ENCODE data around the gene OXGR1.
"Not testable (repeated sequence)": the region's sequence is repeated elsewhere in the genome, so short reads cannot be mapped to it uniquely, and the experiment has no call there.

Gene OXGR1

DNA sequence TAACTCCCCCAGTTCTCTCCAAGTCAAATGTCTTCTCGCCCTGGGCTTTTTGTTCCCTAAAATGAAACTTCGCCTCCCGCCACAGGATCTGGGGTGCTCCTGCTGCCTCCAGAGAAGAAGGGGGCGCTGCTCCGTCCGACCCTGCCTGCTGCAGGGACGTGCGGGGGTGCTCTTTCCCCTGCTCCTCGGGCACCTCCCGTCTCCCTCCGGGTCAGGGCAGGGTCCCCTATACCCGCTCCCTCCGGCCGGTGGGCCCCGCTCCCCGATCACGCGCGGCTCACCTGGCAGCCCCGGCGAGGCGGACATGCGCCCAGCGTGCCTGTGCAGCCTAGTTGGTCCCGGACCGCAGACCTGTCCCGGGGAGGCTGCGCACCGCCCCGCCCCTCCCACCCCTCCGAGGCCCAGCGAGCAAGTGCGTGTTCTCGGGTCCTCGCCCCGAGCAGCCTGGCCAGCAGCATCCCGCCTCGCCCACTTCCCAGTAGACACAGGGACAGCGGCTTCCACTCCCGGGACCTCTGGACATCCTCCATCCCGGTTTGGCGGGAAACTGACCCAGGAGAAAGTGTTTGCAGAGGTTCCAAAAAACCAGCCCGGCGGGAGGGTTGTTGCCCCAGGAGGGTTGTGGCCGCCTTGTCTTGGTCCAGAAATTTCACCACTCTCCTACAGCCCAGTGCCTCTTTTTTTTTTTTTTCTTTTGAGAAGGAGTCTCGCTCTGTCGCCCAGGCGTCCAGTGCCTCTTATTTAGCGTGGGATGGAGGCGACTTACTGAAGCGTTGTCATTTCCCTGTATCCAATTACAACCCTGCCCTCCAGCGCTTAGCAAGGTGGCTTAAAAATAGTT lies at the start of gene OXGR1:
OXGR1 (minus strand) TSS at position 460 of the 841 bp plus-strand sequence. CDS start 6,717 bp downstream, outside the sequence.
- peaks cover 9% of the 10 kb centered on the region for H3K27me3 ChIP-seq (ENCODE audit: low read depth)
- no peak within 1 kb of the TSS for H3K4me3 ChIP-seq
- H3K36me3 ChIP-seq (replicated peaks) = no peaks in the 10 kb centered on the region
- in situ Hi-C loops (cut with MboI; ENCODE audit: low sequenced_read_pairs) = no loop called here
- no peaks in the 10 kb centered on the region for H3K4me1 ChIP-seq
- DNase-seq (ENCODE audit: low spot score in 2 of 2) = no peak
- H3K9me3 ChIP-seq = no peaks in the 10 kb centered on the region

DNA sequence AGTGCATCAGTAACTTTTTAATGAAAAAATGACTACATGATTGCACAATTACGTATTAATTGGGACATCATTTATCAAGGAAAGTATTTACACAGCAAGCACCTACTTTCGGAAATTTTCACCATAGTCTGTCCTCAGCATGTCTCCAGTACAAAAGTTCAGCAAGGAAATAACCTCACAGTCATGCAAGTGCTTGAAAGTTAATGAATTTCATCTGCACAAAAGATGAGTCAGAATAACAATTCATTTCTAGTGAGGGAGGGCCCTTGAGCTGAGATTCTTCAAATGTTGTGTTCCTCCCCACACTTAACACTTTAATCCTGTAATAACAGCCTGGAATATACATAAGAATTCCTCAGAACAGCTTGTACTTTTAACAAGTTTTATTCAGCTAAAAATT lies 49.0 kb upstream of the OXGR1 start:
- Histone ChIP-seq H3K4me1 (peaks cover 12% of the 10 kb centered on the region), H3K9me3 (no peaks in the 10 kb centered on the region), H3K36me3 (replicated peaks) (no peaks in the 10 kb centered on the region), H3K27me3 (ENCODE audit: low read depth) (peaks cover 21% of the 10 kb centered on the region), H3K4me3 (no peak overlapping the region)
- in situ Hi-C loops (cut with MboI; ENCODE audit: low sequenced_read_pairs) = no loop called here
- DNase-seq (ENCODE audit: low spot score in 2 of 2) = peak; percentile 25 to 94

DNA sequence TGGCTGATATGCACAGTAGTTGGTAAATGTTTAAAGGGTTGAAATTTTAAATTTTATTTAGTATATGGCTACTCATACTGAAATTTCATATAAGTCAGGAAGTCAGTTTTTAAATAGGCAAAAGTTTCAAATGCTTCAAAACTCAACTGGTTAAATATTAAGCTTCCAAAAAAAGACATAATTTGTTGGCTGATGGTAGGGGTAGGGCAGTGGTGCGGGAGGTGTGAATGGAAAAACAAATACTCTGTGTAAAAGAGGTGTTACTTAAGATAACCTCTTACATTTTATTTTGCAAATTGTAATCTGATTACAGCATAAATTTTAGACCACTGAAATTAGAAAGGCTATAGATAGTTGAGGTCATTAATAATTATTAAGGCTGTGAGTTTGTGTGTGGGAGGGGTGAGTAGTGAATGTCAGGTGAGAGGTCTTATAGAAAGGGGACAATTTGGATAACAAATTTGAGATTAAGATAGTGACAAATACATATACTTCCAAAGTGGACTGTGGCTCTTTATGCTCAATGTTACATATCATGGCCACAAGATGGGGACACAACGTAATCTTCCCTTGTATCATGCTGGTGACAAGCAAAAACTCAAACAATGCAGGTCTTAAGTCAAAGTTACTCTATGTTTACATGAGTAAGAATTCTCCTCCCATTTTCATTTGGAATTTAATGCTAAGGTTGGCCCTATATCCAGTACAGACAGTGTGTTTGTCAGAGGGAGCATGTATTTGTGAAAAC lies 36.6 kb upstream of the OXGR1 start:
- H3K36me3 ChIP-seq (replicated peaks) = no peaks in the 10 kb centered on the region
- peaks cover 7% of the 10 kb centered on the region for H3K27me3 ChIP-seq (ENCODE audit: low read depth)
- no peak overlapping the region for H3K4me3 ChIP-seq
- peak; percentile 15 to 20 for DNase-seq (ENCODE audit: low spot score in 2 of 2)
- H3K9me3 ChIP-seq = no peaks in the 10 kb centered on the region
- no peaks in the 10 kb centered on the region for H3K4me1 ChIP-seq
- in situ Hi-C loops (cut with MboI; ENCODE audit: low sequenced_read_pairs) = no loop called here

DNA sequence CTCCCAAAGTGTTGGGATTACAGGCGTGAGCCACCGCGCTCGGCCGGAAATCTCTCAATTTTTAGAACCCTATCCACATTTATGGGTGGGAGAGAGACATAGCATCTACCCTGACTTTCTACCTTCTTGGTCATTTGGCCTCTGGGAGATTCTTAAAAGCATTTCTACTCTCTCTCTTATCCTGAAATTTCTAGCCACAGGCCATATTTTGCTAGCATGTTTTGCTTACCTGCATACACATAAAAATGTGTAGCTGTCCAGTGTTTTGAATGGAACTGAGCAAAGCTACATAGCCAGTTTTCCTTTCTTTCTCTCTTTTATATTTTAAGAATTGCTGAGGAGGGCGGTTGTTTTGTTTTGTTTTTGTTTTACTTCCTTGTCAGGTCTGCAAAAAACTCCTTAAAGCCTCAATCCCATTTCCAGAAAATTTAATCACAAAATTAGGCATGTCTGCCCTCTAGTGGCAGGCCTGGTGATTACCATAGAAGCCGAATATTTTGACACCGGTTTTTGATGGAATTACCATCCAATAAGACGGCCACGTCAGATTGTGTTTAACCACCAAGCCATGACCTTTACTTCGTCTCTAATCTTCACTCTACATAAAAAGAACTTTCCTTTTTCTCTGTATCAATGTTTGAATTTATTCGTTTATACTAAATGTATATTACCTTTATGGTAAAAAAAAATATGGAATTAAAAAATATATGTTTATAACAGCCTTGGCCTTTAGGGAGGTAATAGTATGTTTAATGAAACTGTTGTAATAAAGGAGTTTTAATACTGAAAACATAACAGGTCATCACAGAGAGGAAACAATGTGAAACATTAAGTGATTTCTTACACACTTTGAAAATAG lies 34.4 kb upstream of the OXGR1 start:
- Histone ChIP-seq H3K36me3 (replicated peaks) (no peaks in the 10 kb centered on the region), H3K4me1 (no peaks in the 10 kb centered on the region), H3K27me3 (ENCODE audit: low read depth) (peaks cover 11% of the 10 kb centered on the region), H3K4me3 (no peak overlapping the region), H3K9me3 (no peaks in the 10 kb centered on the region)
- DNase-seq (ENCODE audit: low spot score in 2 of 2) = peak; percentile 46 to 78
- in situ Hi-C loops (cut with MboI; ENCODE audit: low sequenced_read_pairs) = no loop called here

DNA sequence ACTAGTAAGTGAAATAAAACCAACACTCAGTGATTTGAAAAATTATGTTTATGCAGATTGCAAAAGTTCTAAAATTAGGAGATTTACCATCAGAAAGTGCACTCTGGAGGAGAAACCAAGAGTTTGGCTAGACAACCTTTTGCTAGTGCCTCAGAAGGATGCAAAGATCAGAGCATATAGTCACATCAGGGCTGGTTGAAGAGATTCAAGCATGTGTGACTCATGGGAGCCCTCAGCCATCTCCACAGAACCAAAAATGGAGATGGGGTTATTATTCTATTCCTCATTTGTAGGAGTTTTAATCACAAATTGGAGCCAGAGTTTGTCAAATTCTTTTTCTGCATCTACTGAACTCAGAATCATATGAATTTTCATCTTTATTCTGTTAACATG lies 32.9 kb upstream of the OXGR1 start:
- no peaks in the 10 kb centered on the region for H3K9me3 ChIP-seq
- in situ Hi-C loops (cut with MboI; ENCODE audit: low sequenced_read_pairs) = no loop called here
- no peaks in the 10 kb centered on the region for H3K4me1 ChIP-seq
- H3K36me3 ChIP-seq (replicated peaks) = no peaks in the 10 kb centered on the region
- no peak for DNase-seq (ENCODE audit: low spot score in 2 of 2)
- H3K27me3 ChIP-seq (ENCODE audit: low read depth) = peaks cover 18% of the 10 kb centered on the region
- no peak overlapping the region for H3K4me3 ChIP-seq

DNA sequence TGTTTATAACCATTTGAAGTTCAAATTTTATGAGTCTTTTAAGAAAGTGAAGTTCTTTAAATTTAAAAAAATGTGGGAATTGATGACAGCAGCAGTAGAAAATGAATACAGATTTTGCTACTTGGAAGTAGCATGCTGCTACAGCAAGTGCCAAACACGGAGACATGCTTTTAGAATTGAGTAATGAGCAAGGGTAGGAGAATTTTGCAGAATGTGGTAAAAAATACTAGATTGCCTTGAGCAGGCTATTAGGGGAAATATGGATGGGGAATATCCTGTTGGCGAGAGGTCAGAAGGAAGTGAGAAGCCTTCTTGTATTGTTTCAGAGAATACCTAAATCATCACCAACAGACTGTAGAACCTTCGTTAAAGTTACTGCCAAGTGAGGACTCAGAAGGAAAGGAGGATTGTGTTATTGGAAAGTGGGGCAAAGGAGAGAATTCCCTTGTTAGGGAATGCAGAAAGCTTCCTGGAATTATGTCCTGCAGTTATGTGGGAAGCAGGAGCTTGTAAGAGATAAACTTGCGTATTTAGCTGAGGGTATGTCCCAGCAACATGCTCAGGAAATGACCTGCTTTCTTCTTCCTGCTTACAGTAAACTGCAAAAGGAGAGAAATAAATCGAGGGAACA lies 32.4 kb upstream of the OXGR1 start:
- Histone ChIP-seq H3K9me3 (no peaks in the 10 kb centered on the region), H3K36me3 (replicated peaks) (no peaks in the 10 kb centered on the region), H3K27me3 (ENCODE audit: low read depth) (peaks cover 18% of the 10 kb centered on the region), H3K4me3 (no peak overlapping the region), H3K4me1 (no peaks in the 10 kb centered on the region)
- in situ Hi-C loops (cut with MboI; ENCODE audit: low sequenced_read_pairs) = no loop called here
- no peak for DNase-seq (ENCODE audit: low spot score in 2 of 2)

DNA sequence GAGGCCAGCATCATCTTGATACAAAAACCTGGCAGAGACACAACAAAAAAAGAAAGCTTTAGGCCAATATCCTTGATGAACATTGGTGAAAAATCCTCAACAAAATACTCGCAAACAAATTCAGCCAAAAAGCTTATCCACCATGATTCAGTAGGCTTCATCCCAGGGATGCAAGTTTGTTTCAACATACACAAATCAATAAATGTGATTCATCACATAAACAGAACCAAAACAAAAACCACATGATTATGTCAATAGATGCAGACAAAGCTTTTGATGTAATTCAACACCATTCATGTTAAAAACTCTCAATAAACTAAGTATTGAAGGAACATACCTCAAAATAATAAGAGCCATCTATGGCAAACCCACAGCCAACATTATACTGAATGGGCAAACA lies 29.5 kb upstream of the OXGR1 start:
- DNase-seq (ENCODE audit: low spot score in 2 of 2); H3K36me3 ChIP-seq (replicated peaks); H3K4me3 ChIP-seq; H3K4me1 ChIP-seq; in situ Hi-C loops (cut with MboI; ENCODE audit: low sequenced_read_pairs); H3K9me3 ChIP-seq: not testable (repeated sequence)
- H3K27me3 ChIP-seq (ENCODE audit: low read depth) = peaks cover 26% of the 10 kb centered on the region

- no peak for DNase-seq (ENCODE audit: low spot score in 2 of 2)
- in situ Hi-C loops (cut with MboI; ENCODE audit: low sequenced_read_pairs) = no loop called here
These were observed 28.8 kb upstream of the OXGR1 start for GRCh38 chr13:97023117-97023516.

DNA sequence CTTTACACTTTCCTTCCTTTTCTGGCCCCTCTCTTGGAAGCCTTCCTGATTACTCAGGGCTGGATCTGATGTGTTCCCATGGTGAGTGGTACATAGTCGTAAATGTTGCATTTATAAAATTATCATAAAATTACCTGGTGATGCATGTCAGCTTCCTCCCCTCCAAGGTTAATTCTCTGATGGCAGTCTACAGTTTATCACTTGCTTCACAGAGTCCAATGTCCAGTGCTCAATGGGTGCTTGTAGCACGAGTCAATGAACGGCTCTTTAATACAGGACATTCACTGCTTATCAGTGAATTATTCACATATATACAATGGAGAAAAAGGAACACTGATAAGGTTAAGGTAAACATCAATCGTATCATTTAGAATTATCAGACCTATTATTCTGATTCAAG lies 27.0 kb upstream of the OXGR1 start:
- in situ Hi-C loops (cut with MboI; ENCODE audit: low sequenced_read_pairs) = no loop called here
- H3K4me3 ChIP-seq = no peak overlapping the region
- no peaks in the 10 kb centered on the region for H3K36me3 ChIP-seq (replicated peaks)
- H3K9me3 ChIP-seq = no peaks in the 10 kb centered on the region
- no peak for DNase-seq (ENCODE audit: low spot score in 2 of 2)
- H3K27me3 ChIP-seq (ENCODE audit: low read depth) = peaks cover 31% of the 10 kb centered on the region
- H3K4me1 ChIP-seq = no peaks in the 10 kb centered on the region

More at GRCh38 chr13:97023117-97023516, 28.8 kb upstream of the OXGR1 start:
- Histone ChIP-seq H3K9me3 (no peaks in the 10 kb centered on the region), H3K4me3 (no peak overlapping the region), H3K4me1 (no peaks in the 10 kb centered on the region), H3K27me3 (ENCODE audit: low read depth) (peaks cover 31% of the 10 kb centered on the region), H3K36me3 (replicated peaks) (no peaks in the 10 kb centered on the region)

DNA sequence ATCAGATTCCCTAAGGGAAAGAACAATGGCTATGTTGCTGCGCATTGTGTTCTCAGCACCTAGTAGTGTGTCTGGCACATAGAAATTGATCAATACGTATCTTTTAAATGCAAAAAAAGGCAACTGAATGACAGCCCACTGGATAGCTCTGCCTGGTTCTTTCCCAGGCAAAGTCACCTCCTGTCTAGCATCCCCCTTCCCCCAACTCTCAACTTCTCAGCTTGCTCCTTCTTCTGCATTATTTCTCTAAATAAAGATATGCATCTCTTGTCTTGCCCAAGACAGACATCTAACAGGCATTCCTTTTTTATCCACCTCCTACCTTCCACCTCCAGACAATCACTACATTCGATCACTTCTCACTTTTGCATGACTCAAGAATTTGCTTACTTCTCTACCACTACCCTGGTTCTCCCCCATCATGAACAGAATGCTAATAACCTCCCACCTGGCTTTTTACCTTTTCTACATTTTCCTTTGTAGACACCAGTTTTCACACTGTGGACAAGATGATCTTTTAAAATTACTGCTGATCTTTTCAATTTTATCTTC lies 26.5 kb upstream of the OXGR1 start:
- Histone ChIP-seq H3K9me3 (no peaks in the 10 kb centered on the region), H3K36me3 (replicated peaks) (no peaks in the 10 kb centered on the region), H3K4me3 (no peak overlapping the region), H3K27me3 (ENCODE audit: low read depth) (peaks cover 28% of the 10 kb centered on the region), H3K4me1 (no peaks in the 10 kb centered on the region)
- in situ Hi-C loops (cut with MboI; ENCODE audit: low sequenced_read_pairs) = no loop called here
- DNase-seq (ENCODE audit: low spot score in 2 of 2) = no peak

- peaks cover 29% of the 10 kb centered on the region for H3K27me3 ChIP-seq (ENCODE audit: low read depth)
- DNase-seq (ENCODE audit: low spot score in 2 of 2) = no peak
- in situ Hi-C loops (cut with MboI; ENCODE audit: low sequenced_read_pairs) = no loop called here
- no peaks in the 10 kb centered on the region for H3K36me3 ChIP-seq (replicated peaks)
- H3K4me1 ChIP-seq = no peaks in the 10 kb centered on the region
- no peaks in the 10 kb centered on the region for H3K9me3 ChIP-seq
- H3K4me3 ChIP-seq = no peak overlapping the region
These were observed 25.9 kb upstream of the OXGR1 start for GRCh38 chr13:97020194-97020593.

DNA sequence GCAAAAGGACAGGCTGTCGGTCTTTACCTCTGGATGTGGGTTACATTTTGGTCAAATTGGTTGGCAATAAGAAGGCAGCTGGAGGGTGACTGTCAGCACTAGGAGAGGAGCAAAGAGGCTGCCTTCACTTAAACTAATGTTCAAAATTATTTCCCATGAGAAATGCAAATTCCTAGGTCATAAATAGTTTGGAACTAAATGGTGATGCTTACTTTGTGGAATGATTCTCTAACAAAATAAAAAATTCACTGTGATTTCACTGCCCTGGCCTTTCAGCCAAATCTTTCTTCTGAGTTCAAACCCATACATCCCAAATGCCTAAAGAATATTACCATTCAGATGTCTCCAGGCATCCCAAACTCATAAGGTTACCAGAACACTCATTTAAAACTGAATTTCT lies 25.0 kb upstream of the OXGR1 start:
- H3K36me3 ChIP-seq (replicated peaks) = no peaks in the 10 kb centered on the region
- no peaks in the 10 kb centered on the region for H3K4me1 ChIP-seq
- H3K4me3 ChIP-seq = no peak overlapping the region
- no peaks in the 10 kb centered on the region for H3K9me3 ChIP-seq
- in situ Hi-C loops (cut with MboI; ENCODE audit: low sequenced_read_pairs) = no loop called here
- peaks cover 30% of the 10 kb centered on the region for H3K27me3 ChIP-seq (ENCODE audit: low read depth)
- DNase-seq (ENCODE audit: low spot score in 2 of 2) = no peak
